A673 (cell line): ENCODE results near the gene ADGRA1.

Experiments
- EZH2 ChIP-seq: fragments of 200-600 bp; sonication (generic); IDR thresholded peaks from 2 replicates; pipeline ENCODE4 v1.6.1; 2017; ENCODE audit warnings: borderline replicate concordance, low read depth, mild to moderate bottlenecking, mixed read lengths, antibody characterized with exemption, low read length; ENCODE audit not compliant: poor library complexity, severe bottlenecking
- TF ChIP-seq, protein P1 (sequence below): fragments of 300-800, 200-600 bp; sonication (generic); conservative IDR thresholded peaks from 2 replicates; pipeline ENCODE4 v1.5.1; 2017; ENCODE audit warnings: low read depth, mild to moderate bottlenecking, antibody characterized with exemption, low read length, moderate library complexity, mixed read lengths

DNA sequence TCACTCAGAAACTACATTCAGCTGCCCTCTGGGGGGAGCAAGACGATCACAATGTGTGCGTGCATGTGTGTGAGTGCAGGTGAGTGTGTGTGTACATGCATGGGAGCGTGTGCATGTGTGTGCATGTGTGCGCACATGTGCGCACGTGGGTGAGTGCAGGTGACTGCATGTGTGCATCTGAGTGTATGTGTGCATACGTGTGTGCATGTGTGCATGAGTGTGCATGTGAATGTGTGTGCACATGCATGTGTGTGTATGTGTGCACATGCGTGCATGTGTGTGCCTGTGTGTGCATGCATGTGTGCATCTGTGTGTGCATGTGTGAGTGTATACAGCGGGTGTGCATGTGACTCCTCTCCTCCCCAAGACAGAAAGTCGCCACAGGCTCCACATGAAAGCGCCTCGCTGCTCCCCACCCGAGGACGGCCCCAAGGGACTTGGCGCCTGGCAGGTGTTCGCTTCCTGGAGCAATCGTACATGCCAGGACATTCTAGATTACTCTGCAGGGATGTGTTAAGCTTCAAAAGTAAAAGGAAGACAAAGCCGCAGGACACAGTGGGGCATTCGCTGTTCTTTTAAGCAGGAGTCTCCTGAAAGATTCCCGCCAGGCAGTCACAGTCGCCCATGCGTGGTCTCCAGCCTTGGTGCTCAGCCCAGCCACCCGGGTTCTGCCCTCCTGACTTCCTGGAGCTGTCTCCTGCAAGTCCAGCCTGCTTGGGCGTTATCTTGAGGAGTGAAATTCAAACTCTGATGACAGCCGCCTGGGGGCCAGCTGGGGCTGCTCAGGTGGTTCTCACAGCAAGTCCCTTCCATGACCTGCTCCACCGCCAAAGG is 42.0 kb upstream of the ADGRA1 start:
- TF ChIP-seq, protein P1, sequence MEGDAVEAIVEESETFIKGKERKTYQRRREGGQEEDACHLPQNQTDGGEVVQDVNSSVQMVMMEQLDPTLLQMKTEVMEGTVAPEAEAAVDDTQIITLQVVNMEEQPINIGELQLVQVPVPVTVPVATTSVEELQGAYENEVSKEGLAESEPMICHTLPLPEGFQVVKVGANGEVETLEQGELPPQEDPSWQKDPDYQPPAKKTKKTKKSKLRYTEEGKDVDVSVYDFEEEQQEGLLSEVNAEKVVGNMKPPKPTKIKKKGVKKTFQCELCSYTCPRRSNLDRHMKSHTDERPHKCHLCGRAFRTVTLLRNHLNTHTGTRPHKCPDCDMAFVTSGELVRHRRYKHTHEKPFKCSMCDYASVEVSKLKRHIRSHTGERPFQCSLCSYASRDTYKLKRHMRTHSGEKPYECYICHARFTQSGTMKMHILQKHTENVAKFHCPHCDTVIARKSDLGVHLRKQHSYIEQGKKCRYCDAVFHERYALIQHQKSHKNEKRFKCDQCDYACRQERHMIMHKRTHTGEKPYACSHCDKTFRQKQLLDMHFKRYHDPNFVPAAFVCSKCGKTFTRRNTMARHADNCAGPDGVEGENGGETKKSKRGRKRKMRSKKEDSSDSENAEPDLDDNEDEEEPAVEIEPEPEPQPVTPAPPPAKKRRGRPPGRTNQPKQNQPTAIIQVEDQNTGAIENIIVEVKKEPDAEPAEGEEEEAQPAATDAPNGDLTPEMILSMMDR, result no peak
- TF ChIP-seq EZH2, result peak; percentile 49
